Glomerular visceral epithelial cell (primary cell): ENCODE measurements around the gene GPR146.

Source experiments
- DNase-seq: peaks from one replicate; pipeline ENCODE4 v3.0.0-alpha.2; 2016; ENCODE audit errors: extremely low spot score

Gene GPR146

GRCh38 chr7:1092806-1093501 lies 48.6 kb downstream of the GPR146 start:
- DNase-seq, result peak; percentile 37

GRCh38 chr7:1093502-1093843 lies 49.1 kb downstream of the GPR146 start:
- no peak for DNase-seq

GRCh38 chr7:1093916-1094508 lies 49.7 kb downstream of the GPR146 start:
- no peak for DNase-seq

DNA sequence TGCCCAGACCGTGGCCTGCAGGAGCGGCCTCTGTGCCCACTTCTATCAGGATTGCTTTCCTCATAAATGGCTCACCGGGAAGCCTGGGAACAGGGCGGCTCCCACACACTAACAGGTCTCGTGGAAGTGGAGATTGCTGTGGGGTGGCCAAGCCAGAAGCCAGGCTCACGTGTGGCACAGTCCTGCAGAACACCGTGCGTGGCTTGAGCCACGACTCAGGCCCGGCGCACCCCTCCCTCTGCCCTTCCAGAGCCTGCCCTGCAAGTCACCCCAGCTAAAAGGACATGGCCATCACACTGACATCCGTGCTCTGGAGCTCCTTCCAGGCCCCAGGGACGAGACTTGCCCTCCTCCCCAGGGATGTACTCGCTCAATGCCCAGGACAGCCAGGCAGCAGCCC lies 50.5 kb downstream of the GPR146 start:
- DNase-seq, result no peak

DNA sequence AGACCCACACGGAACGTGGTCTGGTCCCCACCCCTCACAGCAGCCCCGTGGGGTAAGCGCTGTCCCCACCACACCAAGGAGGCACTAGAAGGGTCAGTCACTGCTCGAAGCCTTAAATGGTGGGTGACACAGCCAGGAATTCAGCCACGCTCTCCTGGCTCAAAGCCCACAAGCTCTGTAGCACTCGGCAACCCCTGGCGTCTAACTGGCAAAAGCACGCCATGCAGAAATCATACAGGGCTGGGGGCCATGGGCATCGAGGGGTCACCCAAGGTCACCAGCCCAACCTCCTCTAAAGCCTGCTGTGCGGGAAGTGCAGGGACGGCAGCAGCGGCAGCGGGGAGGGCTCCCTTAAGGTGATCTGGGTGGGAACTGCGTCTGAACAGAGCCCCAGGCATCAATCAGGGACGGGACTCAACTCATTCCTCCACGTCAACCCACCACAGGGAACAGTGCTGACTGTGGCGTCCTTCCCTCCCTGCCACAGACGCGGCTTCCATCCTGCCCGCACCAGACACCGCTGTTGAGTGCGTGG lies 51.3 kb downstream of the GPR146 start:
- no peak for DNase-seq

DNA sequence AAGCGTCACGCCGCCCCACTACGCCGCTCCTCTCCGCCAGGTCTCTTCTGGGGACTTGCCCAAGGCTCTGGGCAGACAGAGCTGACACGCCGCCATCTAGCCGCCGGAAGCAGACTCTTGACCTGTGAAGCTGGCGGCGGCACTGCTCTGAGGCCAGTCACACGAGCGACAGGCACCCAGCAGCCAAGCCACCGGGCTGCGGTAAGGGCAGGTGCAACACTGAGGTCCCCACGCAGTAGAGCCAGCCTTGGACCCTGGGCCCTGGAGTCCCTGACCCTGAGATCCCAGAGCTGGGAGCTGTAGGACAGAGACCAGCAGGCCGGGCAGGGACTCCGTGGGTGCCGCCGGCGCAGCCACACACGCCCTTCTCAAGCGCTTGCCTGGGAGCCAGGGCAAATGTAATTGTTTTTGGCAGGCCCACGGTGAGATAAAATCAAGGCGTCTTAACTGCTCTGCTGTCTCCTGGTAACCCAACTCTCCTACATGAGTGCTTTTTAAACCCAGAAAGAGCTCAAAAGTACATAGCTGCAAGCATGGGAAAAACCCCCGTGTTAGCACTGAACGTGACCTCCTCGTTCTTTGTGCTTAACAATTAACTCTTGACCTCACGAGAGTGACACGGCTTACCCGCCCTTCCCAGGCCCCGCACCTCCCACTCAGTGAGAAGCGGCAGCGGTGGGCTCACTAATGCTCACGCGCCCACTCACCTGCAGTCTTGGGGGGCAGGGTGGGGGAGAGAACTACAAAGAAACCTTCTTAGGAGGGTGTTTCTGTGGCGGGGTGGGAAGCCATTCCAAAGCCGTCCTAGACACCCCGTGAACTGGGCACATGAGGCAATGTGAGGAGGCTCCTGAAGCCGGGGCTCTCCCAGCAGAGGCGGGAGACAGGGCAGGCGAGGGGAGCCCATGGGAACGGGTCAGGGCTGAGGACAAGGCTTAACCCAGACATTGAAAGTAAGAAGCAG lies 52.1 kb downstream of the GPR146 start:
- DNase-seq, result no peak

- no peak for DNase-seq
These were observed 52.8 kb downstream of the GPR146 start for GRCh38 chr7:1097120-1097504.

DNA sequence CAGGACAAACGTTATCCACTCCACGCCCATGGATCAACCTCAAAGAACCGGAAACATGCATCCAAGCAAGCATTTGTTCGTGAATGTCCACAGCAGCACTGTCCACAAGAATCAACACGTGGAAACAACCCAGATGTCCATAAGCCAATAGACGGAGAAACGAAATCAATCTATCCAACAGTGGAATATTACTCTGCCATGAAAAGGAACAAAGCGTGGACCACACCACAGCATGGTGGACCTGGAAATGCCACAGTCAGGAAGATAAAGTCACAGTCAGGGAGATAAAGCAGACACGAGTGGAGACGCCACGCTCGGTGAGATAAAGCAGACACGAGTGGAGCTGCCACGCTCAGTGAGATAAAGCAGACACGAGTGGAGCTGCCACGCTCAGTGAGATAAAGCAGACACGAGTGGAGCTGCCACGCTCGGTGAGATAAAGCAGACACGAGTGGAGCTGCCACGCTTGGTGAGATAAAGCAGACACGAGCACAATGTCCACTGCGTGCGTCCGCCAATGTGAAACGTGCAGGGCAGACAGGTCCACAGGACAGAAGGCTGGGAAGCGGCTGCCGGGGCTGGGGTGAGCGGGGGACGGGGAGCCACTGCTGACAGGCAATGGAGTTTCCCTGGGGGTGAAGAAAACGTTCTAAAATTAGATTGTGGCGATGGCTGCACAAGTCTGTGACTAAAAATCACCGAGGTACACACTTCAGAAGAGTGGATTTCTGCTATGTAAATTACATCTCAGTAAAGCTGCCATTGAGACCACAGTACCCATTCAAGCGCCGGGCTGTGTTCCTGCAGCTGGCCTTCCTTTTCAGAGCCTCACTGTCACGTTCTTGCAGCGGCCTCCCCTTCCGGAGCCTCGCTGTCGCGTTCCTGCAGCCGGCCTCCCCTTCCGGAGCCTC lies 54.2 kb downstream of the GPR146 start:
- no peak for DNase-seq

DNA sequence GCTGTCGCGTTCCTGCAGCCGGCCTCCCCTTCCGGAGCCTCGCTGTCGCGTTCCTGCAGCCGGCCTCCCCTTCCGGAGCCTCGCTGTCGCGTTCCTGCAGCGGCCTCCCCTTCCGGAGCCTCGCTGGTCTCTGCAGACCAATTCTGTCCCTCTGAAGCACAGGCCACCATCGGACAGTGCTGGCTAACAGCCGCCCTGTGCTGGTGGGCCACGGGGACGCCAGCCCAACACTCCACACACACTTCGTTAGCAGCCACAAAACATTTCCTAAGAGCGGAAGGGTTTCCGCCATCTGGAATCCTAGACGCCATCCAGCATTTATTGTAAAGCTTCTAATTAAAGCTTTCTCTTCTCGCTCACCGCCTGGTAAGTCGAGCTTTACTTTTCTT lies 54.8 kb downstream of the GPR146 start:
- no peak for DNase-seq

GRCh38 chr7:1099637-1100036 lies 55.3 kb downstream of the GPR146 start:
- no peak for DNase-seq

GRCh38 chr7:1100386-1100785 lies 56.0 kb downstream of the GPR146 start:
- no peak for DNase-seq

DNA sequence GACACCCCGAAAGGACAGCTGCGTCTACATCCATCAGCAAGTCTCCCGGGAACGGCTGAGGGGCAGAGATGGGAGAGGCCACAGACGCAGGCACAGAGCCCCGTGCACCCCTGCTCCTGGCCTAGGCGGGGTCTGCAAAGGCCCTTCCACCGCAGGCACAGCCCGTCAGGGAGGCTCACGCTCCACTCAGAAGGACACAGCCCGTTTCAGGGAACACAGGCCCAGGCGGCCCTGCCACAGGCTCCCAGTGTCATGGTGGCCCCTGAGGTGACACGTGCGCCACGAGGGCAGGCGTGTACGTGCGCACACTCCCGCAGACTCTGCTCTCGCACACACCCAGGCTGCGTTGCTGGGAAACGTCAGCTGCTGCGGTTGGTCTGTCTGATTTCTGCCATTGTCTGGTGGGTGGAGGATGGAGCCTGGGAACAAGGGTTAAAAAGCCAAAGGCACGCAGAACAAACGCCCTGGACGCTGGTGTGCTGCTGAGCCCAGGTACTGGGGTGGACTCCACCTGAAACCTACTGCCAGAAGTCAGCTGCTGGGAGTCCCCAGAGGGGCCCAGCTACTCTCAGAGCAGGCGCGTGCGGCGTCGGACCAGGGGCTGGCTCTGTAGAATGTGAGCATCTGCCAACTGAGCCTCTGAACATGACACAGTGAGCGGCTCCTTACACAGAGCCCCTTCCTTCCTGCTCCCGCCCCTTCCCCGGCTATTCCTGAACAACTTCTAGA lies 56.7 kb downstream of the GPR146 start:
- DNase-seq, result no peak

GRCh38 chr7:1101563-1102431 lies 57.5 kb downstream of the GPR146 start:
- peak; percentile 61 for DNase-seq

DNA sequence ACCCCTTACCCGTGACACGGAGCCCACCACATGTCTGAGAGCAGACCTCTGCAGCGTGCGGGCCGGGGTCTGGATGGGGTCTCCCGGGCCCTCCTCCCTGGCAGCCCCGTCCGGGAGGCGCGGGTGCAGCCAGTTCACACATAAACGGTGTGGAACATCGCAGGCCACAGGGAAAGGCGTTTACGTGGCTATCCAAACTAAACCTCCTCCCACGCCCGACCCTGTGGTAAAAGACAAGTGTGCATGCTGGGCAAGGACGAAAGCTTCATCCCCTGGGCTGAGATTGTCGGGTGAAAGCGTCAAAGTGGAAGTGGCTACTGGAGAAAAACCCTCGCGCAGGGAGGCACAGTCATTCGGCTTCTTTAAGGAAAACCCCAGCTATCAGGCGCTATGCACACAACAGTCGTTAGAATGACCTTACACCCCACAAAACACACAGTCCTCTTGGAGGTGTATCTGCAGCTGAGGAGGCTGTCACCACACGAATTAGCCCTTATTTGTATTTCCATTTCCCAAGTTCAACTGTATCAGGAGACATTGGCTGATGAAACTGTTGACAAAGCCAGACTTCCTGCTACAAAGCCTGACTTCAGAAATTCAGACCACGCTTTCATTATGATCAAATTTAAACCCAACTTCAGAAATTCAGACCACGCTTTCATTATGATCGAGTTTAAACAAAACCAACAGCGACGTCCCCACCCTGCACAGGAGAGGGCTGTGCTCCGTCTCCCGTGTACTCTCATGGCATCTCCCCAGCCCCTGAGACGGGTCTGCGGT lies 58.9 kb downstream of the GPR146 start:
- DNase-seq, result no peak

DNA sequence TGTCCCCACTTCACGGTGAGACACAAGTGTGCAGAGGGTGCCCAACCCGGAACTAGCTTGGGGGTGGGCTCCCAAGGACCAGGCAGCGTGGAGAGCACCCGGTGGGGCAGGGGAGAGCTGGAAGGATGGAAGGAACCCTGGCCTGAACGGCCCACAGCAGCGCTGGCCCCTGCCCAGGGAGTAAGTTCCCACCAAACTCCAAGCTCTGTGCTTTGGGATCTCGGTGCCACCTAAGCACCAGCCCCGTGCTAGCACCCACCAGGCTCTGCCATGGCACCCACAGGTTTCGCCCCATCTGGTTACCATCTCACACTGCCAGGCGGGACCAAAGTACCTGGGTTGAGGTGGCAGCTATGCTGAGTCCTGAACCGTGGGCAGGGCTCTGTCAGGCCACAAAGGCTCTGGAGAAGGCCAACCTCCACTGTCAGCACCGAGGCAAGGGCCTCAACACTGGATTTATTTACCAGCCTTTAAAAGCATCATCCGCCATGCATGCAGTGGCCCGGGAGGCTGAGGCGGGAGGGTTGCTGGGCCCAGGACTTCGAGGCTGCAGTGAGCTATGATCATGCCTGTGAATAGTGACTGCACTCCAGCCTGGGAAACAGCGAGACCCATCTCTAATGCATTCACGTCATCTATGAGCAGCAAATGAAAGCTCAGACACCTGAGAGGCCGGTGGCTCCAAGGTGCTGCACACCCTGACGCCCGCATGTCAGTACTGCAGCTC lies 59.6 kb downstream of the GPR146 start:
- no peak for DNase-seq

GRCh38 chr7:1104516-1105179 lies 60.3 kb downstream of the GPR146 start:
- DNase-seq, result no peak

- DNase-seq, result no peak
These were observed 60.8 kb downstream of the GPR146 start for GRCh38 chr7:1105189-1105588.
